GM18909 (cell line): ENCODE measurements around the gene DNASE1L2.
A peak's percentile ranks its signal among the peaks of the same experiment; 100 is the strongest.

Source experiments
- ATAC-seq: cut with Tn5 transposase; IDR thresholded peaks from one replicate; pipeline ENCODE4 v1.9.1; 2021; ENCODE audit warnings: mild to moderate bottlenecking; ENCODE audit not compliant: unreplicated experiment, poor library complexity

DNASE1L2 gene

GRCh38 chr16:2223221-2223941 lies 12.9 kb upstream of the DNASE1L2 start, which contains the start of gene E4F1:
E4F1 (plus strand) TSS chr16:2223591; CDS start chr16:2223614, 23 bp downstream.
- peak; percentile 95 for ATAC-seq

DNA sequence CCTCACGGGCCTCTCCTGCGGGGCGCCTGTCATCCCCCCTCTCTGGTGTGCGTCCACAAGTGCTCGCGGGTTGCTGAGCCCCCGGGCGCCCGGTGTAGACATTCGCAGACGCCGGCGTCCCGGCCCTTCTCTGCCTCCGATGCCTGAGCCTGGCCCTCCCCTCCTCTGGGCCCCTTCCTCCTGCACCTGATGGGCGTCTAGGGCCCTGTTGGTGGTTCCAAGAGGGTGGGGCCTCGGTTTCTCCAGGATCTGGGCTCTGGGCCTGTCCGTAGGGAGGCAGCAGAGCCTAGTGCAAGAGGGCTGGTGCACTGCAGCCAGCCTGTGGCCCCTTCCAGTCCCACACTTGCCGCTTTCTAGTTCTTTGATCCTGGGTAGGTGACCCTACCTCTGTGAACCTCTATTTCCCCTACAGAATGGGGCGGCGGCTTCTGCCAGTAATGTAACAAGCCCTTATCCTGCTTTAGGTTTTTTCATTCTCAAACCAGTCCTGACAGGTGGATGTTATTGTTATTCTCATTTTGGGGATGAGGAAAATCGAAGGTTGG lies 12.2 kb upstream of the DNASE1L2 start:
- ATAC-seq = peak; percentile 27

GRCh38 chr16:2226245-2226793 lies 9.9 kb upstream of the DNASE1L2 start:
- ATAC-seq = no peak

GRCh38 chr16:2226918-2227317 lies 9.3 kb upstream of the DNASE1L2 start:
- ATAC-seq = no peak

DNA sequence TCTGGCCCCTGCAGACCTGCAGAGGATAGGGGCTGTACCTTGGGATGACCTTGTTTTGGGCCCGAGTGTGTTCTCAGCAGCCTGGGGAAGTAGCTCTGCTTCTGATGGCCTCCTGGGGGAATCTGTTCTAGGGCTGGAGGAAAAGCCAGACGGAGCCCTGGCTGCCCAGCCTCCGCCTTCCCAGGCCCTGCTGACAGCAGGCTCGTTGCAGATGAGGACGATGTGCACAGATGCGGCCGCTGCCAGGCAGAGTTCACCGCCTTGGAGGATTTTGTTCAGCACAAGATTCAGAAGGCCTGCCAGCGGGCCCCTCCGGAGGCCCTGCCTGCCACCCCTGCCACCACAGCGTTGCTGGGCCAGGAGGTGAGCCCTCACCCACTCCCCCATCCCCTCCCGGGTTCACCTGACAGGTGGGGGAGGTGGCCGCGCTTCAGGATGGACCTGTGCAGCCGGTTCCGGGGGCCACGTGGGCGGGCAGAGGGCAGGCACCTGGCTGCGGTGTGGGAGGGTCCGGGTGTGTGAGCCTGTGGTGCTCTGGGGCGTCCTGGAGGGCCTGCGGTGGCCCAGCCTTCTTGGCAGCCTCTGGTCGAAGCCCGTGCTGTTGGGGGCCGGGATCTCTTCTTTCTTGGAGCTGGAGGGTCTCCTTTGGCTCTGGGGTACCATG lies 8.0 kb upstream of the DNASE1L2 start:
- ATAC-seq = no peak

DNA sequence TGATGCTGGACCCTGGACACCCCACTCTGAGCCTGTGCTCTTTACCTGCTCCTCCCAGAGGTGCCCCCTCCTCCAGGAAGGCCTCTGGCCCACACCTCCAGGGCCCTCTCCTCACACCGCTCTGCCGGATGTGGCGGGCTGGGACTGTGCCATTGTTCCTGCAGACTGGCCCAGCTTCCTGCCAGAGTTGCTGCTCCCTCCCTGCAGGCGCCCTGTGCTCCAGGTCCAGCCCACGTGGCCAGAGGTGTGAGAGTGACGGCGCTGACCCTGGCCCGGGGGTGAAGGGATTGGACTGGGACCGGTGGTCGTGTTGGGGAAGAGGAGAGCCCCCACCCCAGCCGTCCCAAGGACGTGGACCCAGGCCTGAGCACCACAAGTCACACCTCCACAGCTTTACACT lies 7.2 kb upstream of the DNASE1L2 start:
- no peak for ATAC-seq

DNA sequence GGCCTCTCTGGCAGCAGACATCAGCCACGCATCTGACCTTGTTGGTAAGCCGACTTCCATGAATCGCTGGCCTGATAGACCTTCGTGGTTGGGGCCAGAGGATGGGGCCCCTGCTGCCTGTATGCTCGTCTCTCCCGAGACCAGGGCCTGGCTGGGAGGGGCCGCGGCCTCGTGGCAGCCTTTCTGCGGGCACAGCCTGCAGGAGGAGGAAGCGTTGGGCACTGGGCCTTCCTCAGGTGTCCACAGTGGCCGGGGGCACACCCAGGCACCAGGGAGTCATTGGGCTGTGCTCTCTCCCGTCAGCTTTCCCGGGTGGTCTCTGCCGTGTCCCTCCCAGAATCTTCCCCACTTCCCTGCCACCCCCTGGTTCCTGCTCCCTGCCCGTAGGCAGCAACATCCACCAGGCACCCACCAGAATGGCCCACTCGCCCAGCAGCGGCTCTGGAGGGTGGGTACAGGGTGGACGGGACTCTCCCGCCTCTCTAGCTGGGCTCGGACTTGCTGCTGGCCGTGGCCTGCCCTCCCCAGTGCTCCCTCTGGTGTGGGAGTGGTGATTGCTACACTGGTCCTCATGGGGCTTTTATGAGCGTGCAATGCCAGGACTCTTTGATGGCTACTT lies 6.5 kb upstream of the DNASE1L2 start:
- no peak for ATAC-seq

DNA sequence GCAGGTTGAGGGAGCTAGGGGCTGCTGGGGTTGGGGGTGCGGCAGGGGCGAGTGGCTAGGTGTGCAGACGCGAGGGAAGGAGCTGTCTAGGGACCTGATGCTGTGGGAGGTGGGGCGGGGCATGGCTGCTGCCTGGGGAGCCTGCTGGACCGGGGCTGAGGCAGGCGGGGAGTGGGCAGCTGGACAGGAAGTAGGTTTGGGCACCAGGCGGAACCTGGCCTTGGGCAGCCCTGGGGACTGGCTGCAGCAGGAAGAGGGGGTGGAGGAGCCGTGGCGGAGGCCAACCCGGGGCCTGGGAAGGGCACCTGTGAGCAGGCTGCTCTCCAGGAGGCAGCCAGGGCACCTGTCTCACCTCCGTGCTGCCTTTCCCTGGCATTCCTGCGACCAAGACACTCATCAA lies 5.9 kb upstream of the DNASE1L2 start:
- no peak for ATAC-seq

GRCh38 chr16:2231016-2231931 lies 5.0 kb upstream of the DNASE1L2 start:
- no peak for ATAC-seq

- no peak for ATAC-seq
Observed at GRCh38 chr16:2232094-2232990, 3.9 kb upstream of the DNASE1L2 start.

DNA sequence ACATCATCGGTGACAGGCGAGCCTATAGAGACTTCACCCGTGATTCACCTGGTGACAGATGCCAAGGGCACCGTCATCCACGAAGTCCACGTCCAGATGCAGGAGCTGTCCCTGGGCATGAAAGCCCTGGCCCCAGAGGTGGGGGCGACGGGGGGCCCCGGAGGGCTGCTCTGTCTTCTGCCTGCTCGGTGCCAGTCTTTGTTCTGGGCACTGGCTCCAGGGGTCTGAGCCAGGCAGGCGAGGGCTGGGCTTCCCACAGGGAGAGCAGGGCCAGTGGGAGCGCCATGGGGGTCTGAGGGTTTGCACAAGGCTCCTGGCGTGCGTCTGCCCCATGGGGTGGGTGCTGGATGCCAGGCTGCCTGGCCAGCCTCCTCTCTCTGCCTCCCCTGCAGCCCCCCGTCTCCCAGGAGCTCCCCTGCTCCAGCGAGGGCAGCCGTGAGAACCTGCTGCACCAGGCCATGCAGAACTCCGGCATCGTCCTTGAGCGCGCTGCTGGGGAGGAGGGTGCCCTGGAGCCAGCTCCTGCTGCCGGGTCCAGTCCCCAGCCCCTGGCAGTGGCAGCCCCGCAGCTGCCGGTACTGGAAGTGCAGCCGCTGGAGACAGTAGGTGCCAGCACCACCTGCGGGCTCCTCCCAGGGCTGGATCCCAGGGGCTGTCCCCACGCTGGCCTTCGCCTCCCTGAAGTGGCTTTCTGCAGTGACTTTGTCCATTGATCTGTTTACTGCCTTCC lies 3.0 kb upstream of the DNASE1L2 start:
- ATAC-seq = no peak

DNA sequence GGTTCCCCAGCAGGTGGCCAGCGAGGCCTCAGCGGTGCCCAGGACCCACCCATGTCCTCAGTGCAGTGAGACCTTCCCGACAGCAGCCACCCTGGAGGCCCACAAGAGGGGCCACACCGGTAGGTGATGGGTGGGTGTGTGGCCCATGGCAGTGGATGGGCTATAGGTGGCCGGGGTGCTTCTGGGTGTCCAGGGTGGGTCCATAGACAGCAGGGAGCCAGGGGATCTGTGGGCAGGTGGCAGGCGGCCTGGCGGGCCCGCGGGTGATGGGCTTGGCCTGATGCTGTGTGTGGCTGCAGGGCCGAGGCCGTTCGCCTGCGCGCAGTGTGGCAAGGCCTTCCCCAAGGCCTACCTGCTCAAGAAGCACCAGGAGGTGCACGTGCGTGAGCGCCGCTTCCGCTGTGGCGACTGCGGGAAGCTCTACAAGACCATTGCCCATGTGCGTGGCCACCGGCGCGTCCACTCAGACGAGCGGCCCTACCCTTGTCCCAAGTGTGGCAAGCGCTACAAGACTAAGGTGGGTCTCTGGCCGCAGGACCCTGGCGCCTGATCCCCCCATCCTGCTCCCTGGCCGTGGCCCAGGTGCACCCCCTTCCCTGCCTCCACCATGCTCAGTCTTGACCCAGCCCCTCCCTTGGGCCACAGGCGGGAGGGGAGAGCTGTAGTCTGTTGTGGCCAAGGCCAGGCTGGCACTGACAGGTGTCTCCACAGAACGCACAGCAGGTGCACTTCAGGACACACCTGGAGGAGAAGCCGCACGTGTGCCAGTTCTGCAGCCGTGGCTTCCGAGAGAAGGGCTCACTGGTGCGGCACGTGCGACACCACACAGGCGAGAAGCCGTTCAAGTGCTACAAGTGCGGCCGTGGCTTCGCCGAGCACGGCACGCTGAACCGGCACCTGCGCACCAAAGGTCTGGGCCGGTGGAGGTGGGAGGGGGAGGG lies 2.1 kb upstream of the DNASE1L2 start:
- no peak for ATAC-seq

GRCh38 chr16:2234813-2235170 lies 1.5 kb upstream of the DNASE1L2 start:
- no peak for ATAC-seq

DNA sequence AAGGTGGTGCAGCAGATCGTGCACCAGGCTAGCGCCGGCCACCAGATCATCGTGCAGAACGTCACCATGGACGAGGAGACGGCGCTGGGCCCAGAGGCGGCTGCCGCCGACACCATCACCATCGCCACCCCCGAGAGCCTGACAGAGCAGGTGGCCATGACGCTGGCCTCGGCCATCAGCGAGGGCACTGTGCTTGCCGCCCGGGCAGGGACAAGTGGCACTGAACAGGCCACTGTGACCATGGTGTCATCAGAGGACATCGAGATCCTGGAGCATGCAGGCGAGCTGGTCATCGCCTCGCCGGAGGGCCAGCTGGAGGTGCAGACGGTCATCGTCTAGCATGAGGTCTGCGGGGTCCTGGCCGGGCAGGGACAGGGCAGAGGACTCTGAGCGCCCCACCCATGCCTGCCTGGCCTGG lies 1.0 kb upstream of the DNASE1L2 start:
- ATAC-seq = no peak

DNA sequence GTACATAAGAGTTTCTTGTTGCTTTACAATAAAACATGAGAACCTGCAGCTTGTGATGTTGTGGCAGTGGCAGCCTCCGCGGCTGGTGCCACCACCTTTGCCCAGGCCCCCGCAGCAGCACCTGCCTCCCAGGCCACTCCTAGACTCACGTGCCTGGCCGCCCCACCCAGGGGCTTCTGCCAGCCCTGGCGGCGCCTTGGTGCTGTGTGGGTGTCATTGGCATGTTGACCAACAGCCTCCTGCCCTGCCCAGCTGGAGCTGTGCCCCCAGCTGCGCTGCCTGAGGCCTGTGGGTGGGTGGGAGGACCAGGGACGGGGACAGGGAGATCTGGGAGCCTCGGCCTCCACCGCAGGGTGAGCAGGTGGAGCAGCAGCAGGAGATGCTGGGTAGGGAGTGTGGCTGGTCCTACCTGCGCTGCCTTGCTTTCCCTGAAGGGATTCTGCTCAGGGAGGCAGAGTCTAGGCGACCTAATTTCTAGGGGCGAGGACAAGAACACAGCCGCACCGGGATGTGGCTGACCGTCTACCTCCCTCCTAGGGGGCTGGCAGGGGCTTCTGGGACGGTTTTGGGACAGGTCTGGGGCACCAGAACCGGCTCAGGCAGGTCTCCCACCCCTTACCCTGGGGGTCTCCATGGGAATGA lies 428 bp upstream of the DNASE1L2 start:
- ATAC-seq = no peak

- no peak for ATAC-seq
Observed at GRCh38 chr16:2237102-2237482, 848 bp downstream of the DNASE1L2 start.
